Measurements from ENCODE around the gene NDUFB4. TPM values are rescaled to one million over a fixed set of nuclear protein-coding genes. Genes with fewer than 3 reads are reported as not detected.

Gene NDUFB4
- total RNA-seq, 1 experiment from 2014 or later, result 174 TPM

DNA sequence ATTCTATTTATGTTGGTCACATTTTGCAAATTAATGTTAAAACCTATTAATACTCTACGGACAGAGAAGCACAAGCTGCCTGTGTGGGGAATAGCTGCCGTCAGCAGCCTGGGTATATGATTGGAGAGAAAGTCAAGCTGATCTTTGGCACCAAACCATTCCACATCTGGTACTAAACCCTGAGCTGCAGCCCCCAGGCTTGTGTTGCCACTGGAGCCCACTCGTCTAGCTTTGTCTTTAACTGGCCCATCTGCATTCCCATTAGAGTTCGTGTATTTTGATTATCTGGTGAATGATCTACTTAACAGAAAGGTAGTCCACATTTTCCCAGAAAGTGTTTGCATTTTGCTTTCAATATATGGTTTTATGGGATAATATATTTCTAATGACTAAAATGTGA is 5.4 kb downstream of the NDUFB4 start:
- Mint-ChIP-seq H3K9me3 (no peaks in the 10 kb centered on the region), H3K27ac (no peak overlapping the region), H3K4me3 (no peak overlapping the region), H3K4me1 (peaks cover 4% of the 10 kb centered on the region), H3K36me3 (peaks cover 22% of the 10 kb centered on the region), H3K27me3 (ENCODE audit: low read depth) (no peaks in the 10 kb centered on the region)
- ATAC-seq, result no peak
- no peak for TF ChIP-seq USF1 (CRISPR knock-in tag; IDR thresholded peaks at IDR 0.05)
- TF ChIP-seq HMGXB4 (CRISPR knock-in tag; IDR thresholded peaks at IDR 0.05), result no peak
- TF ChIP-seq, protein P1, sequence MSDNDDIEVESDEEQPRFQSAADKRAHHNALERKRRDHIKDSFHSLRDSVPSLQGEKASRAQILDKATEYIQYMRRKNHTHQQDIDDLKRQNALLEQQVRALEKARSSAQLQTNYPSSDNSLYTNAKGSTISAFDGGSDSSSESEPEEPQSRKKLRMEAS (CRISPR knock-in tag; IDR thresholded peaks at IDR 0.05), result no peak
- TF ChIP-seq JAZF1 (CRISPR knock-in tag; IDR thresholded peaks at IDR 0.05), result no peak
- no peak for TF ChIP-seq ZNF317 (CRISPR knock-in tag; IDR thresholded peaks at IDR 0.05; ENCODE audit: borderline replicate concordance, low read depth)
- TF ChIP-seq SP1 (CRISPR knock-in tag; conservative IDR thresholded peaks at IDR 0.05), result no peak
- TF ChIP-seq, protein P2, sequence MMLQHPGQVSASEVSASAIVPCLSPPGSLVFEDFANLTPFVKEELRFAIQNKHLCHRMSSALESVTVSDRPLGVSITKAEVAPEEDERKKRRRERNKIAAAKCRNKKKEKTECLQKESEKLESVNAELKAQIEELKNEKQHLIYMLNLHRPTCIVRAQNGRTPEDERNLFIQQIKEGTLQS (CRISPR knock-in tag; conservative IDR thresholded peaks at IDR 0.05), result no peak
- TF ChIP-seq SOX15 (CRISPR knock-in tag; IDR thresholded peaks at IDR 0.05), result no peak
- TF ChIP-seq, protein P3, sequence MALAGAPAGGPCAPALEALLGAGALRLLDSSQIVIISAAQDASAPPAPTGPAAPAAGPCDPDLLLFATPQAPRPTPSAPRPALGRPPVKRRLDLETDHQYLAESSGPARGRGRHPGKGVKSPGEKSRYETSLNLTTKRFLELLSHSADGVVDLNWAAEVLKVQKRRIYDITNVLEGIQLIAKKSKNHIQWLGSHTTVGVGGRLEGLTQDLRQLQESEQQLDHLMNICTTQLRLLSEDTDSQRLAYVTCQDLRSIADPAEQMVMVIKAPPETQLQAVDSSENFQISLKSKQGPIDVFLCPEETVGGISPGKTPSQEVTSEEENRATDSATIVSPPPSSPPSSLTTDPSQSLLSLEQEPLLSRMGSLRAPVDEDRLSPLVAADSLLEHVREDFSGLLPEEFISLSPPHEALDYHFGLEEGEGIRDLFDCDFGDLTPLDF (CRISPR knock-in tag; IDR thresholded peaks at IDR 0.05), result no peak
- no peak for TF ChIP-seq ZNF532 (CRISPR knock-in tag; IDR thresholded peaks at IDR 0.05; ENCODE audit: borderline replicate concordance)
- TF ChIP-seq SMAD4 (CRISPR knock-in tag; IDR thresholded peaks at IDR 0.05), result no peak
- TF ChIP-seq ELF4 (CRISPR knock-in tag; IDR thresholded peaks at IDR 0.05; ENCODE audit: low read depth), result no peak
- TF ChIP-seq, protein P4, sequence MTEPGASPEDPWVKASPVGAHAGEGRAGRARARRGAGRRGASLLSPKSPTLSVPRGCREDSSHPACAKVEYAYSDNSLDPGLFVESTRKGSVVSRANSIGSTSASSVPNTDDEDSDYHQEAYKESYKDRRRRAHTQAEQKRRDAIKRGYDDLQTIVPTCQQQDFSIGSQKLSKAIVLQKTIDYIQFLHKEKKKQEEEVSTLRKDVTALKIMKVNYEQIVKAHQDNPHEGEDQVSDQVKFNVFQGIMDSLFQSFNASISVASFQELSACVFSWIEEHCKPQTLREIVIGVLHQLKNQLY (CRISPR knock-in tag; IDR thresholded peaks at IDR 0.05), result no peak
- no peak for TF ChIP-seq FOXJ3 (CRISPR knock-in tag; IDR thresholded peaks at IDR 0.05; ENCODE audit: borderline replicate concordance)
- no peak for TF ChIP-seq NR1H2 (CRISPR knock-in tag; IDR thresholded peaks at IDR 0.05)
- TF ChIP-seq, protein P5, sequence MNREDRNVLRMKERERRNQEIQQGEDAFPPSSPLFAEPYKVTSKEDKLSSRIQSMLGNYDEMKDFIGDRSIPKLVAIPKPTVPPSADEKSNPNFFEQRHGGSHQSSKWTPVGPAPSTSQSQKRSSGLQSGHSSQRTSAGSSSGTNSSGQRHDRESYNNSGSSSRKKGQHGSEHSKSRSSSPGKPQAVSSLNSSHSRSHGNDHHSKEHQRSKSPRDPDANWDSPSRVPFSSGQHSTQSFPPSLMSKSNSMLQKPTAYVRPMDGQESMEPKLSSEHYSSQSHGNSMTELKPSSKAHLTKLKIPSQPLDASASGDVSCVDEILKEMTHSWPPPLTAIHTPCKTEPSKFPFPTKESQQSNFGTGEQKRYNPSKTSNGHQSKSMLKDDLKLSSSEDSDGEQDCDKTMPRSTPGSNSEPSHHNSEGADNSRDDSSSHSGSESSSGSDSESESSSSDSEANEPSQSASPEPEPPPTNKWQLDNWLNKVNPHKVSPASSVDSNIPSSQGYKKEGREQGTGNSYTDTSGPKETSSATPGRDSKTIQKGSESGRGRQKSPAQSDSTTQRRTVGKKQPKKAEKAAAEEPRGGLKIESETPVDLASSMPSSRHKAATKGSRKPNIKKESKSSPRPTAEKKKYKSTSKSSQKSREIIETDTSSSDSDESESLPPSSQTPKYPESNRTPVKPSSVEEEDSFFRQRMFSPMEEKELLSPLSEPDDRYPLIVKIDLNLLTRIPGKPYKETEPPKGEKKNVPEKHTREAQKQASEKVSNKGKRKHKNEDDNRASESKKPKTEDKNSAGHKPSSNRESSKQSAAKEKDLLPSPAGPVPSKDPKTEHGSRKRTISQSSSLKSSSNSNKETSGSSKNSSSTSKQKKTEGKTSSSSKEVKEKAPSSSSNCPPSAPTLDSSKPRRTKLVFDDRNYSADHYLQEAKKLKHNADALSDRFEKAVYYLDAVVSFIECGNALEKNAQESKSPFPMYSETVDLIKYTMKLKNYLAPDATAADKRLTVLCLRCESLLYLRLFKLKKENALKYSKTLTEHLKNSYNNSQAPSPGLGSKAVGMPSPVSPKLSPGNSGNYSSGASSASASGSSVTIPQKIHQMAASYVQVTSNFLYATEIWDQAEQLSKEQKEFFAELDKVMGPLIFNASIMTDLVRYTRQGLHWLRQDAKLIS (CRISPR knock-in tag; IDR thresholded peaks at IDR 0.05; ENCODE audit: borderline replicate concordance), result no peak
- TF ChIP-seq, protein P6, sequence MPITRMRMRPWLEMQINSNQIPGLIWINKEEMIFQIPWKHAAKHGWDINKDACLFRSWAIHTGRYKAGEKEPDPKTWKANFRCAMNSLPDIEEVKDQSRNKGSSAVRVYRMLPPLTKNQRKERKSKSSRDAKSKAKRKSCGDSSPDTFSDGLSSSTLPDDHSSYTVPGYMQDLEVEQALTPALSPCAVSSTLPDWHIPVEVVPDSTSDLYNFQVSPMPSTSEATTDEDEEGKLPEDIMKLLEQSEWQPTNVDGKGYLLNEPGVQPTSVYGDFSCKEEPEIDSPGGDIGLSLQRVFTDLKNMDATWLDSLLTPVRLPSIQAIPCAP (CRISPR knock-in tag; IDR thresholded peaks at IDR 0.05), result no peak
- TF ChIP-seq CDX4 (CRISPR knock-in tag; IDR thresholded peaks at IDR 0.05; ENCODE audit: borderline replicate concordance), result no peak
- no peak for TF ChIP-seq ZNF512 (CRISPR knock-in tag; IDR thresholded peaks at IDR 0.05; ENCODE audit: borderline replicate concordance)
- DNase-seq (ENCODE audit: low spot score), result no peak
- ChIA-PET CTCF (interaction anchor here (1.1 to 1.4 kb wide), 2 partner anchors 34 to 194 kb away, joined by 4 to 5 read pairs; no protein-coding TSS in a partner anchor), POLR2A (no interaction called here)
